ENCODE data around the gene LAMA3.

DNA sequence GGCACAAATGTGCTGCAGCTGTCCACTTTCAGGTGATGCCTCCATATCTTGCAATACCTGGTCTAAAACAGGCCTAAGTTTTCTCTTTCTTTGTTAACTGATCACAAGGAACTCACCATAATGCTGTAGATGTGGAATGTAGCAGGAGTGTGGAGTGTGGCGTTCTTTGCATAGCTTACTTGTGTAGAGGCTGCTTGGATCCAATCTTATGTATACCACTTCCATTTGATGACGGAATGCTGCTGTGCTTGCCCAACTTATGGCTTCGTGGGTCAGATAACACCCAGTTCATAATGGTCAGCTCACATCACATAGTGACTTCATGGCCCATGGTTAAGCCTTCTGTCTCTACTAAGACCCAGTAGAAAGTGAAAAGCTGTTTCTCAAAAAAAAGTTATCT is 114.5 kb downstream of the LAMA3 start:
- TF ChIP-seq, protein P1, sequence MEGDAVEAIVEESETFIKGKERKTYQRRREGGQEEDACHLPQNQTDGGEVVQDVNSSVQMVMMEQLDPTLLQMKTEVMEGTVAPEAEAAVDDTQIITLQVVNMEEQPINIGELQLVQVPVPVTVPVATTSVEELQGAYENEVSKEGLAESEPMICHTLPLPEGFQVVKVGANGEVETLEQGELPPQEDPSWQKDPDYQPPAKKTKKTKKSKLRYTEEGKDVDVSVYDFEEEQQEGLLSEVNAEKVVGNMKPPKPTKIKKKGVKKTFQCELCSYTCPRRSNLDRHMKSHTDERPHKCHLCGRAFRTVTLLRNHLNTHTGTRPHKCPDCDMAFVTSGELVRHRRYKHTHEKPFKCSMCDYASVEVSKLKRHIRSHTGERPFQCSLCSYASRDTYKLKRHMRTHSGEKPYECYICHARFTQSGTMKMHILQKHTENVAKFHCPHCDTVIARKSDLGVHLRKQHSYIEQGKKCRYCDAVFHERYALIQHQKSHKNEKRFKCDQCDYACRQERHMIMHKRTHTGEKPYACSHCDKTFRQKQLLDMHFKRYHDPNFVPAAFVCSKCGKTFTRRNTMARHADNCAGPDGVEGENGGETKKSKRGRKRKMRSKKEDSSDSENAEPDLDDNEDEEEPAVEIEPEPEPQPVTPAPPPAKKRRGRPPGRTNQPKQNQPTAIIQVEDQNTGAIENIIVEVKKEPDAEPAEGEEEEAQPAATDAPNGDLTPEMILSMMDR (IDR thresholded peaks at IDR 0.05) = no peak
- TF ChIP-seq POLR2A (IDR thresholded peaks at IDR 0.05) = no peak

Measured in right lobe of liver (tissue), 4 donors.